ENCODE data around the gene SUGCT.

SUGCT gene

DNA sequence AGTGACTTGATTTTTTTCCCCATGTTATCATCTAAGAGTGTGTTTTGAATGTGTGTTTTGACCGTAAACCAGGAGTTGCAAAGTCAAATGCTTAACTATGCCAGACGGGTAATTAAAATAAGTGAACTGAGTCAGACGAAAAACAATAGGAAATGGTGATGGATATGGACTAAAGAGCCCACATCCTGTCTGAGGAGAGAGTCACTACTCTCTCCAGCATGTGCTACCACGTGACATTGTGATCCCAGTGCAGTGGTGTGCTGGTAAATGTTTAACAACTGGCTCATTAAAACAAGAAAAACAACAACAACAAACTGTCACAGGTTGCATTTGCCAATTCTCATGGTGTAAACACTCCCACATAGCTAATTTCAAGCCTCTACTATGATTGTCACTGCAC, 164.3 kb downstream of the SUGCT start:
- Histone ChIP-seq H3K36me3 (ENCODE audit: insufficient read depth, low read length) (no peaks in the 10 kb centered on the region), H4K20me1 (ENCODE audit: insufficient read depth, low read length, poor library complexity, severe bottlenecking) (no peaks in the 10 kb centered on the region), H3K9ac (ENCODE audit: low read depth, low read length, poor library complexity, severe bottlenecking) (no peak overlapping the region), H3K9me2 (replicated peaks; ENCODE audit: low read depth, low read length) (no peaks in the 10 kb centered on the region), H3K4me2 (ENCODE audit: low read depth, low read length, poor library complexity, severe bottlenecking) (no peak overlapping the region), H3K4me1 (ENCODE audit: insufficient read depth, low read length, poor library complexity, severe bottlenecking) (peaks cover 6% of the 10 kb centered on the region), H3K27me3 (ENCODE audit: insufficient read depth, low read length, poor library complexity, severe bottlenecking) (no peaks in the 10 kb centered on the region), H3K9me3 (ENCODE audit: insufficient read depth, low read depth, low read length) (no peaks in the 10 kb centered on the region), H3K4me3 (ENCODE audit: low read length, poor library complexity, severe bottlenecking) (no peak overlapping the region), H3K79me2 (ENCODE audit: insufficient read depth, low read length) (no peaks in the 10 kb centered on the region), H2AFZ (ENCODE audit: low read length) (no peak overlapping the region), H3F3A (ENCODE audit: low read depth) (no peaks in the 10 kb centered on the region)
- no peak for TF ChIP-seq EZH2phosphoT487 (IDR thresholded peaks at IDR 0.05; ENCODE audit: borderline replicate concordance)
- TF ChIP-seq, protein P1, sequence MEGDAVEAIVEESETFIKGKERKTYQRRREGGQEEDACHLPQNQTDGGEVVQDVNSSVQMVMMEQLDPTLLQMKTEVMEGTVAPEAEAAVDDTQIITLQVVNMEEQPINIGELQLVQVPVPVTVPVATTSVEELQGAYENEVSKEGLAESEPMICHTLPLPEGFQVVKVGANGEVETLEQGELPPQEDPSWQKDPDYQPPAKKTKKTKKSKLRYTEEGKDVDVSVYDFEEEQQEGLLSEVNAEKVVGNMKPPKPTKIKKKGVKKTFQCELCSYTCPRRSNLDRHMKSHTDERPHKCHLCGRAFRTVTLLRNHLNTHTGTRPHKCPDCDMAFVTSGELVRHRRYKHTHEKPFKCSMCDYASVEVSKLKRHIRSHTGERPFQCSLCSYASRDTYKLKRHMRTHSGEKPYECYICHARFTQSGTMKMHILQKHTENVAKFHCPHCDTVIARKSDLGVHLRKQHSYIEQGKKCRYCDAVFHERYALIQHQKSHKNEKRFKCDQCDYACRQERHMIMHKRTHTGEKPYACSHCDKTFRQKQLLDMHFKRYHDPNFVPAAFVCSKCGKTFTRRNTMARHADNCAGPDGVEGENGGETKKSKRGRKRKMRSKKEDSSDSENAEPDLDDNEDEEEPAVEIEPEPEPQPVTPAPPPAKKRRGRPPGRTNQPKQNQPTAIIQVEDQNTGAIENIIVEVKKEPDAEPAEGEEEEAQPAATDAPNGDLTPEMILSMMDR (conservative IDR thresholded peaks at IDR 0.05; ENCODE audit: low read length): no peak

- no peak for TF ChIP-seq EZH2phosphoT487 (IDR thresholded peaks at IDR 0.05; ENCODE audit: borderline replicate concordance)
- TF ChIP-seq, protein P1 (conservative IDR thresholded peaks at IDR 0.05; ENCODE audit: low read length): no peak
- no peaks in the 10 kb centered on the region for H3K27me3 ChIP-seq (ENCODE audit: insufficient read depth, low read length, poor library complexity, severe bottlenecking)
- peaks cover 6% of the 10 kb centered on the region for H3K4me1 ChIP-seq (ENCODE audit: insufficient read depth, low read length, poor library complexity, severe bottlenecking)
- H3K36me3 ChIP-seq (ENCODE audit: insufficient read depth, low read length): no peaks in the 10 kb centered on the region
- H2AFZ ChIP-seq (ENCODE audit: low read length): no peak overlapping the region
- no peak overlapping the region for H3K4me2 ChIP-seq (ENCODE audit: low read depth, low read length, poor library complexity, severe bottlenecking)
- H3K9ac ChIP-seq (ENCODE audit: low read depth, low read length, poor library complexity, severe bottlenecking): no peak overlapping the region
- no peaks in the 10 kb centered on the region for H3K9me3 ChIP-seq (ENCODE audit: insufficient read depth, low read depth, low read length)
- H3K4me3 ChIP-seq (ENCODE audit: low read length, poor library complexity, severe bottlenecking): no peak overlapping the region
- H3F3A ChIP-seq (ENCODE audit: low read depth): no peaks in the 10 kb centered on the region
- no peaks in the 10 kb centered on the region for H3K79me2 ChIP-seq (ENCODE audit: insufficient read depth, low read length)
- no peaks in the 10 kb centered on the region for H4K20me1 ChIP-seq (ENCODE audit: insufficient read depth, low read length, poor library complexity, severe bottlenecking)
- H3K9me2 ChIP-seq (replicated peaks; ENCODE audit: low read depth, low read length): no peaks in the 10 kb centered on the region
These were observed 165.4 kb downstream of the SUGCT start for GRCh38 chr7:40300146-40300670.

DNA sequence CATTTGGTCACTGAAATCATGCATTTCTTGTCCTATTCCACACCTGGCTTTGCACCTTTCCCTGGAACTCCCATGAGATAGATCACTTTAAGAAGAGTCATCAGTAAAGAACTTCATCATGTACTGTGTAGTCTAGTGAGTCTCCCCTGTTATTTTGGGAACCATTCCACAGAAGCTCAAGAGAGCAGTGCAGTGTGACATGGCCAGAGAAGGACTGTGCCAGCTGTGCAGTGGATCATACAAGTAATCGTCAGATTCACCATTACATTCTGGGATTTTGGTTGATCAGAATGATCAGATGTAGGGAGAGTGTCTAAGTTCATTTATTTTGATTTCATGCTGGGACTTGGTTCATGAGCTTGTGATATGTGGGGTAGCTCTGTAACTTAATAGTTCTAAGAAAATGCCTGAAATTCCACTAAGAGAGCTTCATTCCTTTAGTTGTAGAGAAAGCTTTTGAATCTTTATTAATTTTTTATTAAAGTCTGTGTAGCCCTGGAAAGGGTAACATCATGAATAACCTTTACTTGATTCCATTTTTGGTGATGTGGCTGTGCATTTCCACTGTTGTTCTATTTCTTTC, 166.8 kb downstream of the SUGCT start:
- Histone ChIP-seq H3K4me2 (ENCODE audit: low read depth, low read length, poor library complexity, severe bottlenecking) (no peak overlapping the region), H3F3A (ENCODE audit: low read depth) (no peaks in the 10 kb centered on the region), H3K9me2 (replicated peaks; ENCODE audit: low read depth, low read length) (no peaks in the 10 kb centered on the region), H3K9ac (ENCODE audit: low read depth, low read length, poor library complexity, severe bottlenecking) (no peak overlapping the region), H3K27me3 (ENCODE audit: insufficient read depth, low read length, poor library complexity, severe bottlenecking) (no peaks in the 10 kb centered on the region), H2AFZ (ENCODE audit: low read length) (no peak overlapping the region), H4K20me1 (ENCODE audit: insufficient read depth, low read length, poor library complexity, severe bottlenecking) (no peaks in the 10 kb centered on the region), H3K36me3 (ENCODE audit: insufficient read depth, low read length) (no peaks in the 10 kb centered on the region), H3K9me3 (ENCODE audit: insufficient read depth, low read depth, low read length) (no peaks in the 10 kb centered on the region), H3K4me3 (ENCODE audit: low read length, poor library complexity, severe bottlenecking) (no peak overlapping the region), H3K79me2 (ENCODE audit: insufficient read depth, low read length) (no peaks in the 10 kb centered on the region), H3K4me1 (ENCODE audit: insufficient read depth, low read length, poor library complexity, severe bottlenecking) (peaks cover 6% of the 10 kb centered on the region)
- no peak for TF ChIP-seq EZH2phosphoT487 (IDR thresholded peaks at IDR 0.05; ENCODE audit: borderline replicate concordance)
- TF ChIP-seq, protein P1 (conservative IDR thresholded peaks at IDR 0.05; ENCODE audit: low read length): no peak
